DOHH2 (cell line): ENCODE measurements around the gene RBM20.

ENCODE experiments used
- H3F3A ChIP-seq: fragments of 200-600 bp; sonication (generic), shearing (Covaris generic); 2 replicates; pipeline ENCODE4 v1.6.0; 2016; ENCODE audit warnings: antibody characterized with exemption, mild to moderate bottlenecking; ENCODE audit not compliant: control insufficient read depth, insufficient read depth
- H3K27ac ChIP-seq: fragments of 200-600 bp; sonication (generic); 2 replicates; pipeline ENCODE4 v1.5.1; 2014; ENCODE audit warnings: low read depth, mild to moderate bottlenecking, low read length, moderate library complexity
- H3K27me3 ChIP-seq: fragments of 200-600 bp; sonication (generic); 2 replicates; pipeline ENCODE4 v1.6.1; 2014; ENCODE audit warnings: mild to moderate bottlenecking, low read length, mixed read lengths; ENCODE audit not compliant: control insufficient read depth
- H3K36me3 ChIP-seq: fragments of 200-600 bp; sonication (generic); 2 replicates; pipeline ENCODE4 v1.6.1; 2014; ENCODE audit warnings: mild to moderate bottlenecking, low read length, moderate library complexity, mixed read lengths; ENCODE audit not compliant: control insufficient read depth
- H3K4me1 ChIP-seq: fragments of 200-600 bp; sonication (generic); 2 replicates; pipeline ENCODE4 v1.6.1; 2014; ENCODE audit warnings: mild to moderate bottlenecking, low read length, mixed read lengths; ENCODE audit not compliant: control insufficient read depth
- H3K4me2 ChIP-seq: fragments of 200-600 bp; sonication (generic); 2 replicates; pipeline ENCODE4 v1.6.0; 2014; ENCODE audit warnings: mild to moderate bottlenecking, low read length, moderate library complexity
- H3K4me3 ChIP-seq: fragments of 200-600 bp; sonication (generic); 2 replicates; pipeline ENCODE4 v1.5.1; 2014; ENCODE audit warnings: mild to moderate bottlenecking, low read length, mixed read lengths
- H3K79me2 ChIP-seq: fragments of 200-600 bp; sonication (generic); 2 replicates; pipeline ENCODE4 v1.6.1; 2014; ENCODE audit warnings: mild to moderate bottlenecking, low read length, mixed read lengths; ENCODE audit not compliant: control insufficient read depth
- H3K9me2 ChIP-seq: fragments of 200-600 bp; sonication (generic); replicated peaks from 2 replicates; pipeline ENCODE4 v1.6.1; 2014; ENCODE audit warnings: mild to moderate bottlenecking, low read length, mixed read lengths; ENCODE audit not compliant: control insufficient read depth
- H3K9me3 ChIP-seq: fragments of 200-600 bp; sonication (generic); 2 replicates; pipeline ENCODE4 v1.6.1; 2014; ENCODE audit warnings: antibody characterized with exemption, low read length, mixed read lengths; ENCODE audit not compliant: control insufficient read depth, insufficient read depth
- H4K20me1 ChIP-seq: fragments of 200-600 bp; sonication (generic); 2 replicates; pipeline ENCODE4 v1.6.0; 2014; ENCODE audit warnings: low read depth, mild to moderate bottlenecking, antibody characterized with exemption, low read length, moderate library complexity; ENCODE audit not compliant: control insufficient read depth, insufficient read depth
- CTCF ChIP-seq: fragments of 200-600 bp; sonication (generic); IDR thresholded peaks from one replicate; pipeline ENCODE4 v1.5.1; 2014; ENCODE audit warnings: antibody characterized with exemption, mild to moderate bottlenecking, low read depth, low read length; ENCODE audit not compliant: poor library complexity, severe bottlenecking
- EZH2phosphoT487 ChIP-seq: fragments of 200-600 bp; sonication (generic); IDR thresholded peaks from 2 replicates; pipeline ENCODE4 v1.6.1; 2017; ENCODE audit warnings: borderline replicate concordance, mild to moderate bottlenecking, antibody characterized with exemption, low read length, moderate library complexity, mixed read lengths

Gene RBM20

DNA sequence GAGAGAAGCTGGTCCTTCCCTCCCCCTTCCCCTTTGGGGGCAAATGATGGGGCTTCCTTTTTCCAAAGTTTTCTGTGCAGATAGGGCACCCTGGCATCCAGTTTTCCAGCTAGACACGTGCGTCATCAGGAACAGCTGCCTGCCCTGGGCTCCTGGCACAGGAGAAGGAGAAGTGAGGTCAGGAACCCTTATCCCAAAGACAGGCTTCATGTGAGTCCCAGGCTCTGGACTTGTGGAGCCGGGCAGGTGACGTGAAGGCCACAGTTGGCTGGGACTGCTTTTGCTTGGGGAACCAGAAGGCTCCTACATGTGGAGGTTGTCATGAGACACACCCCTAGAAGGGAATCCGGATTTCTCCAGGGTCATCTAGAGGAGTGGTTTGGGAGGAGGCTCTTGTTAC, 66.5 kb downstream of the RBM20 start:
- Histone ChIP-seq H3K4me1 (no peaks in the 10 kb centered on the region; the same call in 1 of the 2 replicates), H3K9me3 (no peaks in the 10 kb centered on the region), H4K20me1 (no peaks in the 10 kb centered on the region), H3K4me2 (no peak overlapping the region), H3K27me3 (no peaks in the 10 kb centered on the region), H3K27ac (no peak overlapping the region), H3F3A (no peaks in the 10 kb centered on the region), H3K4me3 (no peak overlapping the region), H3K9me2 (no peaks in the 10 kb centered on the region), H3K36me3 (no peaks in the 10 kb centered on the region), H3K79me2 (no peaks in the 10 kb centered on the region)
- TF ChIP-seq EZH2phosphoT487 (no peak), CTCF (no peak)

DNA sequence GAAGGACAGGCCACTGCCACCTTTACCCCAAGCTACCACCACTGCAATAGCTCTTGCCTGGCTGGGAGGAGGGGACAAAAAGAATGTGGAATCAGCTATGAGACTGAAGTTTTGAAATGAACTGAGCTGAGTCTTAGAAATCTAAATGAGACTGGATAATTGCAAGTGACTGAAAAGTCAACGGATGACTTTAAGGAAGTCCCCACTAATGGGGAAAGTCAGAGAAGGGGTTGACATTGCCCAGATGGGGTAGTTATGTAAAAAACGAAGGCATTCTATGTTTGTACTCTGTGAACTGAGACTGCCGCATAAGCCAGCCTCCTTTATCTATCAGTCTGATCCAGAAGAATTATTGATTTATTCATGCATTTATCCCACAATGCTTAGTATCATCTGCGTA, 67.2 kb downstream of the RBM20 start:
- Histone ChIP-seq H3K4me2 (no peak overlapping the region), H3K9me2 (no peaks in the 10 kb centered on the region)

GRCh38 chr10:110714356-110714755, 70.2 kb downstream of the RBM20 start:
- no peak overlapping the region for H3K27ac ChIP-seq
- no peaks in the 10 kb centered on the region for H3K27me3 ChIP-seq
- H3K4me1 ChIP-seq: peaks cover 30% of the 10 kb centered on the region
- H3F3A ChIP-seq: peaks cover 2% of the 10 kb centered on the region; the same call in 1 of the 2 replicates
- H3K36me3 ChIP-seq: no peaks in the 10 kb centered on the region
- no peak overlapping the region for H3K4me2 ChIP-seq
- H3K9me2 ChIP-seq: no peaks in the 10 kb centered on the region
- H3K79me2 ChIP-seq: no peaks in the 10 kb centered on the region
- no peak overlapping the region for H3K4me3 ChIP-seq
- no peaks in the 10 kb centered on the region for H3K9me3 ChIP-seq
- H4K20me1 ChIP-seq: no peaks in the 10 kb centered on the region
- TF ChIP-seq EZH2phosphoT487 (no peak), CTCF (no peak)

More for the DNA sequence above, 67.2 kb downstream of the RBM20 start:
- Histone ChIP-seq H3F3A (no peaks in the 10 kb centered on the region), H3K27me3 (no peaks in the 10 kb centered on the region), H3K4me3 (no peak overlapping the region), H3K9me3 (no peaks in the 10 kb centered on the region), H3K4me1 (peaks cover 6% of the 10 kb centered on the region), H3K27ac (no peak overlapping the region), H3K79me2 (no peaks in the 10 kb centered on the region), H4K20me1 (no peaks in the 10 kb centered on the region), H3K36me3 (no peaks in the 10 kb centered on the region)
- TF ChIP-seq CTCF: no peak
- TF ChIP-seq EZH2phosphoT487: no peak
